Ovary (tissue), 9 donors: ENCODE measurements around the gene PRPS2. TPM values are rescaled to one million over a fixed set of nuclear protein-coding genes. Genes with fewer than 3 reads are reported as not detected.

ENCODE experiments used
- DNase-seq, 5 donors: peaks; one replicate each; pipeline ENCODE4 v3.0.0-alpha.2; 2019 to 2020
- H3K27ac ChIP-seq, 2 donors: fragments of 200-600 bp; one replicate each; pipeline versions ENCODE4 v1.5.1 to v1.8.0; 2019 to 2022
- H3K27me3 ChIP-seq: fragments of 200-600 bp; one replicate; pipeline ENCODE4 v1.8.0; 2022
- H3K36me3 ChIP-seq: fragments of 200-600 bp; sonication (generic); one replicate; pipeline ENCODE4 v1.5.1; 2019
- H3K4me1 ChIP-seq: one replicate; pipeline ENCODE4 v1.8.1; 2013; ENCODE audit warnings: mild to moderate bottlenecking, moderate library complexity; ENCODE audit not compliant: insufficient read depth
- H3K4me3 ChIP-seq: fragments of 200-600 bp; sonication (generic); one replicate; pipeline ENCODE4 v1.5.1; 2017
- H3K9me3 ChIP-seq, 2 donors: fragments of 200-600 bp in 1 of 2; sonication (generic) in 1 of 2; one replicate each; pipeline versions ENCODE4 v1.5.1 to v1.8.1; 2013 to 2019; ENCODE audit warnings: mild to moderate bottlenecking in 1 of 2, moderate library complexity in 1 of 2
- EP300 ChIP-seq: sonication (generic); formaldehyde crosslinking; IDR thresholded peaks from one replicate; pipeline ENCODE4 v1.6.1; 2017; ENCODE audit warnings: antibody characterized with exemption
- POLR2A ChIP-seq: fragments of 450-650 bp; IDR thresholded peaks from one replicate; pipeline ENCODE4 v1.6.1; 2017; ENCODE audit warnings: antibody characterized with exemption, mild to moderate bottlenecking, moderate library complexity
- WGBS, 3 donors: extraction: QIAGEN DNeasy Blood & Tissue Kit in 1 of 3; methylation state at CpG; one replicate each; pipeline versions ENCODE4 v1.1.5 to v1.1.7; 2013 to 2017; 5-methylcytosine and 5-hydroxymethylcytosine counted together
- intact Hi-C, 4 donors: fragments of 100-400 bp; cut with DNase I; formaldehyde crosslinking; loops; one replicate each; pipeline versions ENCODE4 v1.11.0 to v1.15.1; 2022 to 2023
- polyA plus RNA-seq, 2 donors: library from polyadenylated mRNA; stranded (reverse); fragments of 200-250 nt in 1 of 2; fragments of 350-450 nt in 1 of 2; fragmentation: Illumina TruSeq in 1 of 2; extraction: RNeasy Lipid Tissue Mini Kit (QIAGEN cat#74804) in 1 of 2; gene quantifications; one replicate each; pipeline ENCODE4 v1.2.3, GENCODE V29; 2013 to 2014
- total RNA-seq, 7 donors: library from RNA; depleted of rRNA in 2 of 7; stranded (reverse); fragments of >200 nt in 2 of 7; fragmentation: NEBNext Ultra II Directional in 3 of 7; extraction: Animal tissue kit (Norgen Biotek cat#: 25700) in 3 of 7; gene quantifications; one replicate each; pipeline versions ENCODE4 v1.1.0 to v1.2.4, GENCODE V29; 2016 to 2023
- TF ChIP-seq, protein P1 (sequence below), 3 donors: fragments of 450-650 bp in 2 of 3; fragments of 200-600 bp in 1 of 3; IDR thresholded peaks; one replicate each; pipeline versions ENCODE4 v1.5.1 to v1.8.0; 2016 to 2022; ENCODE audit warnings: antibody characterized with exemption in 3 of 3, mild to moderate bottlenecking in 1 of 3
- donor health status: DM: no; HTN: no; CAD: no; lungs with moderate emphysema.
- donor health status: DM: no; HTN: no; CAD: no.
- donor health status: Bipolar disorder and iron deficiency.
- donor health status: DM: yes; HTN: yes; CAD: no.
- donor health status: DM: no; HTN: no; CAD: no.
- donor health status: DM: yes; HTN: yes; CAD: no.

Gene PRPS2
- total and polyA plus RNA-seq, 9 donors: 81.4 to 501 (median 113) TPM

DNA sequence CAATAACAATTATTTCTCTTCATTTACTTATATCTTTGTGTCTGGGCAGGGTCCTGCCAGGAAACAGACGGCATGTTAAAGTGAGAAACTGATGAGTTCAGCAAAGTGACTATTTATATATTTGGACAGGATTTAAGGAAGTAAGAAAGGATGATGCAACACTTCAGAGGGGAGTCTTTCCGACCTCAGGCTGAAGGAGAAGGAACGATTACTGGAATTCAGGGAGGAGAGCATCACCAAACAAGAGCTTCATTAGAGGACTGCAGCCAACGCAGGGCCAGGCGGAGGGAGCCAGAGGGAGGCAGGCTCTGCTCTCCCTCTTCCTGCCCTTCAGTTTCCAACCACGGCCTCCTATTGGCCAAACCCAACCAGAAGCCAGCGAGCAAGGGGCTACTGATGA, 74.1 kb downstream of the PRPS2 start:
- no peaks in the 10 kb centered on the region for H3K36me3 ChIP-seq
- H3K9me3 ChIP-seq: no peaks in the 10 kb centered on the region
- H3K27me3 ChIP-seq: no peaks in the 10 kb centered on the region
- TF ChIP-seq, protein P1, sequence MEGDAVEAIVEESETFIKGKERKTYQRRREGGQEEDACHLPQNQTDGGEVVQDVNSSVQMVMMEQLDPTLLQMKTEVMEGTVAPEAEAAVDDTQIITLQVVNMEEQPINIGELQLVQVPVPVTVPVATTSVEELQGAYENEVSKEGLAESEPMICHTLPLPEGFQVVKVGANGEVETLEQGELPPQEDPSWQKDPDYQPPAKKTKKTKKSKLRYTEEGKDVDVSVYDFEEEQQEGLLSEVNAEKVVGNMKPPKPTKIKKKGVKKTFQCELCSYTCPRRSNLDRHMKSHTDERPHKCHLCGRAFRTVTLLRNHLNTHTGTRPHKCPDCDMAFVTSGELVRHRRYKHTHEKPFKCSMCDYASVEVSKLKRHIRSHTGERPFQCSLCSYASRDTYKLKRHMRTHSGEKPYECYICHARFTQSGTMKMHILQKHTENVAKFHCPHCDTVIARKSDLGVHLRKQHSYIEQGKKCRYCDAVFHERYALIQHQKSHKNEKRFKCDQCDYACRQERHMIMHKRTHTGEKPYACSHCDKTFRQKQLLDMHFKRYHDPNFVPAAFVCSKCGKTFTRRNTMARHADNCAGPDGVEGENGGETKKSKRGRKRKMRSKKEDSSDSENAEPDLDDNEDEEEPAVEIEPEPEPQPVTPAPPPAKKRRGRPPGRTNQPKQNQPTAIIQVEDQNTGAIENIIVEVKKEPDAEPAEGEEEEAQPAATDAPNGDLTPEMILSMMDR (IDR thresholded peaks at IDR 0.05): no peak
- TF ChIP-seq EP300: no peak
- TF ChIP-seq POLR2A: no peak
- H3K27ac ChIP-seq: no peak overlapping the region
- DNase-seq: no peak
- H3K4me1 ChIP-seq: no peaks in the 10 kb centered on the region
- intact Hi-C loops: no loop called here
- no peak overlapping the region for H3K4me3 ChIP-seq
- 48 to 57% (median 50%) methylated on average over 7 of the region's 7 CpGs for WGBS, 3 donors

DNA sequence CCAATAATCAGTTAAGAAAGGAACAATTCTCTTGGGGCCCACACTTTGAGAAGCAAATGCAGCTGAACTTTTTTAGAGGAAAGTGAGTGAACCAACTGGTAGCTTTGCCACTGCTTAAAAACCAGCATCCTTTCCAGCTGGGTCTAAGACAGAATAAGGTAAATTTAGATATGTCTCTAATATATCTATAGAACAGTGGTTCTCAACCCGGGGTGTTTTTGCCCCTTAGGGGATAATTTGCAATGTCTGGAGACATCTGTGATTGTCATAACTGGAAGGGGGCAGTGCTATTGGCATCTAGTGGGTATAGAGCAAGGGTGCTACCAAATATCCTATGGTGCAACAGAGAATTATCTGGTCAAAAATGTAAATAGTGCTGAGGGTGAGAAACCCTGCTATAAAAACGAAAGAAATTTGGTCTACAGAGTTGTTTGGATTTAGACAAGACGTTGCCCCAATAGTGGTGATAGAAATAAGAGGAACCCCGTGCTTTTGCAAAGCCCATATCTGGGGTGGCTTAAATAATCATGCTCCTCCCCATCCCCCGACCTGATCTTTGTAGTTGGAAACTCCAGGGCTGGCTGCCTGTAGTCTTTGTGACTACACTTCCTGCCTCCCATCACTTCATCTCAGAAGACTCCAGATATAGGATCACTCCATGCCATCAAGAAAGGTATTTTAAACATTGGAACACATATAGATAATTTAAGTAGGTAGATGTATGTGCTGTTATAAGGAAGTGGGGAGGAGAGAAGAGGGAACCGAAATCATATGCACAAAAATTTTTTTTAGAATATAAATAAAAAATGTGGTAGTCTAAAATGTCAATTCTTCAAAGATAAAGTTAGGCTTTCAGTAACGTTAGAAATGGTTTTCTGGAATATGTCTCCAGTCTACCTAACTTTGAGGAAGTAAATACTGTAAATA, 75.5 kb downstream of the PRPS2 start, which contains the start of gene TLR7:
TSS of gene TLR7 (plus strand) at position 622 of the 927 bp plus-strand sequence. CDS start 507 bp downstream, outside the sequence.
- H3K36me3 ChIP-seq: no peaks in the 10 kb centered on the region
- no peaks in the 10 kb centered on the region for H3K4me1 ChIP-seq
- DNase-seq: no peak
- no peaks in the 10 kb centered on the region for H3K27me3 ChIP-seq
- TF ChIP-seq EP300 (no peak), POLR2A (no peak)
- TF ChIP-seq, protein P1 (IDR thresholded peaks at IDR 0.05): no peak
- H3K9me3 ChIP-seq: no peaks in the 10 kb centered on the region
- intact Hi-C loops: no loop called here
- no peak within 1 kb of the TSS for H3K27ac ChIP-seq
- H3K4me3 ChIP-seq: no peak within 1 kb of the TSS
- WGBS, 3 donors: 59 to 67% (median 60%) methylated on average over 7 of the region's 7 CpGs

DNA sequence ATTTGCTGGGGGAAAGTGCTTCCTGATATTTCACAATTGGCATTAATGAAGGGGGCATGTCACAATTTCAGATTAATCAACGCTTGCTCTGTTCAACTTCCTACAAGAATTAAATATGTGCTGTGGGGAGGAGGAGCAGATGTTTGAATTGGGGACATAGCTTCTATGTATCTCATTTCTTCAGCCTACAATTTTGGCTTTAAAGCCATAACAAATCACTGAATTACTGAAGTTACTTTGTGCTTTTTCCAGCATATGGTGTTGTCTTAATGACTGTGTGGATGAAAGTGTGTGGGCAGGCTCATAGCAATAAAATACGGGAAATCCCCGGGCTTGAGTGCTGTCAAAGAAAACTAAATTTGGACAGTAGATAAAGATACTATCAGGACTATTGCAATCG, 76.5 kb downstream of the PRPS2 start:
- no peak for DNase-seq
- no peaks in the 10 kb centered on the region for H3K4me1 ChIP-seq
- H3K9me3 ChIP-seq: no peaks in the 10 kb centered on the region
- no peak overlapping the region for H3K4me3 ChIP-seq
- H3K27me3 ChIP-seq: no peaks in the 10 kb centered on the region
- 45 to 52% (median 50%) methylated on average over 4 of the region's 4 CpGs for WGBS, 3 donors
- no peak overlapping the region for H3K27ac ChIP-seq
- no peak for TF ChIP-seq EP300
- TF ChIP-seq, protein P1 (IDR thresholded peaks at IDR 0.05): no peak
- intact Hi-C loops: no loop called here
- no peaks in the 10 kb centered on the region for H3K36me3 ChIP-seq

DNA sequence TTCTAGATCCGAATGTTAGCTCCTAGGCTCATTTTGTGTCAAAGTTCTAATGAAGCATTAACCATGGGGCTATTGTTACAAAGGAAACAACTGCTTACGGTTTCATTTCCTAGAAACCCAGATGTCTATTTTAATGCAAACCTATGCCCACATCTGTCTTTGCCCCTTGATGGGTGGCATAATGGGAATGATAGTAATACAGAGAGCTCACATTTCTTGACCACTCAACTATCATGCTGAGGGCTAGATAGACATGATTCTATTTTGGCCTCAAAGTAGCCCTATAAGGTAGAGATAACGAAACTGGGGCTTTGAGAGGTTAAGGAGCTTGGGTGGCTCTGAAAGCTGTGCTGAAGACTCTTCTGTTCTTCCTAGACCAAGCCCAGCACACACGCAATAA, 77.5 kb downstream of the PRPS2 start:
- Histone ChIP-seq H3K4me3 (no peak overlapping the region), H3K27me3 (no peaks in the 10 kb centered on the region), H3K9me3 (no peaks in the 10 kb centered on the region), H3K36me3 (no peaks in the 10 kb centered on the region), H3K27ac (no peak overlapping the region), H3K4me1 (no peaks in the 10 kb centered on the region)
- TF ChIP-seq EP300 (no peak), POLR2A (no peak)
- TF ChIP-seq, protein P1 (IDR thresholded peaks at IDR 0.05): no peak
- intact Hi-C loops: no loop called here
- no peak for DNase-seq
- WGBS, 3 donors: 77 to 88% (median 81%) methylated on average over 4 of the region's 4 CpGs
